K562 (cell line): ENCODE data around the gene UBR3. TPM values are rescaled to one million over a fixed set of nuclear protein-coding genes. Genes with fewer than 3 reads are reported as not detected.

Experiments used
- ATF4 ChIP-seq: fragments of 450-650 bp; formaldehyde crosslinking; IDR thresholded peaks from 2 replicates; pipeline ENCODE4 v1.4.0; 2022; ENCODE audit warnings: mild to moderate bottlenecking, moderate library complexity
- C11orf30 ChIP-seq: fragments of 450-650 bp; IDR thresholded peaks from 2 replicates; pipeline ENCODE4 v1.6.1; 2016; ENCODE audit warnings: low read depth, mild to moderate bottlenecking
- CHAMP1 ChIP-seq: fragments of 450-650 bp; IDR thresholded peaks from 2 replicates; pipeline ENCODE4 v1.6.1; 2016; ENCODE audit warnings: mild to moderate bottlenecking
- CHD1 ChIP-seq: fragments of 200-600 bp; sonication (generic); IDR thresholded peaks from one replicate; pipeline ENCODE4 v1.6.1; 2012; ENCODE audit warnings: mild to moderate bottlenecking, moderate library complexity, low read length, inconsistent platforms
- EHMT2 ChIP-seq: fragments of 450-650 bp; IDR thresholded peaks from 2 replicates; pipeline ENCODE4 v1.6.1; 2018; ENCODE audit warnings: antibody characterized with exemption
- ETV1 ChIP-seq: fragments of 450-650 bp; conservative IDR thresholded peaks from 2 replicates; pipeline ENCODE4 v1.6.1; 2016; ENCODE audit warnings: missing genetic modification characterization, control low read depth, low read depth, missing compliant biosample characterization
- GTF2B ChIP-seq: IDR thresholded peaks from 2 replicates; pipeline ENCODE4 v1.6.1; 2011; ENCODE audit not compliant: insufficient read length; ENCODE audit errors: extremely low read depth
- HOXB6 ChIP-seq: fragments of 250-450 bp; sonication (Bioruptor Pico); IDR thresholded peaks from 2 replicates; pipeline ENCODE4 v1.5.1; 2022; ENCODE audit warnings: mild to moderate bottlenecking, borderline replicate concordance
- IRF2 ChIP-seq: sonication (generic); formaldehyde crosslinking; IDR thresholded peaks from 2 replicates; pipeline ENCODE4 v1.8.1; 2022; ENCODE audit warnings: mild to moderate bottlenecking, missing genetic modification reagents
- KDM5B ChIP-seq: fragments of 200-600 bp; sonication (generic); IDR thresholded peaks from 2 replicates; pipeline ENCODE4 v1.6.1; 2012; ENCODE audit warnings: low read depth, mild to moderate bottlenecking, moderate library complexity, low read length, control low read depth, inconsistent platforms; ENCODE audit not compliant: insufficient replicate concordance
- MAX ChIP-seq: sonication (generic); formaldehyde crosslinking; IDR thresholded peaks from 2 replicates; pipeline ENCODE4 v1.9.0; 2022; ENCODE audit warnings: mild to moderate bottlenecking, missing genetic modification reagents
- NR3C1 ChIP-seq: sonication (generic); formaldehyde crosslinking; IDR thresholded peaks from 2 replicates; pipeline ENCODE4 v1.8.1; 2022; ENCODE audit warnings: missing genetic modification reagents
- POLR2A ChIP-seq: fragments of 450-650 bp; conservative IDR thresholded peaks from 2 replicates; pipeline ENCODE4 v1.6.1; 2016
- RBFOX2 ChIP-seq: fragments of 200-400 bp; formaldehyde crosslinking; IDR thresholded peaks from 2 replicates; pipeline ENCODE4 v1.6.1; 2017; ENCODE audit warnings: low read depth, mild to moderate bottlenecking, low read length, moderate library complexity
- SLC30A9 ChIP-seq: fragments of 250-450 bp; sonication (Bioruptor Pico); IDR thresholded peaks from 2 replicates; pipeline ENCODE4 v1.8.0; 2022; ENCODE audit warnings: mild to moderate bottlenecking, moderate library complexity
- SOX6 ChIP-seq: fragments of 450-650 bp; IDR thresholded peaks from 2 replicates; pipeline ENCODE4 v1.6.1; 2014; ENCODE audit warnings: mild to moderate bottlenecking
- SRSF9 ChIP-seq: fragments of 200-400 bp; formaldehyde crosslinking; IDR thresholded peaks from 2 replicates; pipeline ENCODE4 v1.6.1; 2017; ENCODE audit warnings: low read depth, low read length, borderline replicate concordance
- TCF15 ChIP-seq: fragments of 250-450 bp; sonication (Bioruptor Pico); IDR thresholded peaks from 2 replicates; pipeline ENCODE4 v1.8.0; 2022; ENCODE audit warnings: moderate library complexity, mild to moderate bottlenecking, inconsistent platforms
- ZBTB33 ChIP-seq: sonication (generic); formaldehyde crosslinking; IDR thresholded peaks from 2 replicates; pipeline ENCODE4 v1.8.1; 2023; ENCODE audit warnings: mild to moderate bottlenecking, missing genetic modification reagents
- ZFX ChIP-seq: sonication (generic); formaldehyde crosslinking; IDR thresholded peaks from 2 replicates; pipeline ENCODE4 v1.8.0; 2022; ENCODE audit warnings: mild to moderate bottlenecking, missing genetic modification reagents, moderate library complexity
- polyA plus RNA-seq, 8 experiments: library from polyadenylated mRNA; depleted of rRNA in 4 of 8; stranded (reverse) in 5 of 8; unstranded in 3 of 8; fragments of >200 nt; fragmentation: Nextera tagmentation in 2 of 8; fragmentation: Illumina TruSeq in 1 of 8; extraction: Ambion mirVana in 2 of 8; extraction: Trizol in 1 of 8; gene quantifications; 2 replicates each; pipeline versions ENCODE4 v1.2.1 to v1.2.3, GENCODE V29; 2011 to 2014; ENCODE audit warnings: inconsistent platforms in 1 of 8, missing spikeins in 1 of 8
- total RNA-seq, 7 experiments: library from RNA; depleted of rRNA in 6 of 7; stranded (reverse); fragments of >200 nt in 6 of 7; fragmentation: Illumina TruSeq in 2 of 7; extraction: Trizol in 2 of 7; gene quantifications; 2 replicates each; pipeline versions ENCODE4 v1.2.1 to v1.2.3, GENCODE V29; 2011 to 2021; ENCODE audit warnings: low replicate concordance in 1 of 7

The UBR3 gene
- total and polyA plus RNA-seq, 9 of the 15 experiments (the other 6 are each of a cell fraction or from before 2014, with no cell fraction given): 14.4 to 63.5 (median 40.4) TPM

- TF ChIP-seq ZBTB33 (CRISPR knock-in tag) (no peak), GTF2B (no peak), SOX6 (peak; percentile 93), EHMT2 (no peak), CHD1 (no peak), ETV1 (tag) (no peak), KDM5B (no peak), CHAMP1 (peak; percentile 98), ZFX (CRISPR knock-in tag) (no peak), SLC30A9 (CRISPR knock-in tag) (no peak), ATF4 (peak; percentile 36; the same call in 1 of the 2 replicates), TCF15 (no peak), C11orf30 (peak; percentile 71), MAX (CRISPR knock-in tag) (no peak), RBFOX2 (no peak; the same call in 1 of the 2 replicates), SRSF9 (no peak), IRF2 (CRISPR knock-in tag) (no peak), NR3C1 (CRISPR knock-in tag) (no peak), HOXB6 (CRISPR knock-in tag) (no peak), POLR2A (no peak; the same call in 1 of the 2 replicates)
Measured at GRCh38 chr2:170013802-170014551, 186.7 kb downstream of the UBR3 start (continued).
